Stomach (tissue), 9 donors: ENCODE results near the gene HPGDS. TPM values are rescaled to one million over a fixed set of nuclear protein-coding genes. Genes with fewer than 3 reads are reported as not detected.

Experiments used
- DNase-seq, 2 donors: peaks; one replicate each; pipeline versions ENCODE4 v3.0.0 to v3.0.0-alpha.2; 2013 to 2019
- H3K27ac ChIP-seq, 5 donors: fragments of 200-600 bp in 4 of 5; sonication (generic) in 4 of 5; one replicate each; pipeline ENCODE4 v1.5.1; 2013 to 2019; ENCODE audit warnings: mild to moderate bottlenecking in 1 of 5, moderate library complexity in 1 of 5
- H3K27me3 ChIP-seq, 3 donors: fragments of 200-600 bp; sonication (generic); one replicate each; pipeline ENCODE4 v1.5.1; 2017 to 2019; ENCODE audit warnings: mixed run types in 1 of 3
- H3K36me3 ChIP-seq, 4 donors: fragments of 200-600 bp; sonication (generic); 1 replicate in 3 of 4; 2 replicates in 1 of 4; pipeline ENCODE4 v1.5.1; 2016 to 2019
- H3K4me1 ChIP-seq, 4 donors: fragments of 200-600 bp; sonication (generic); one replicate each; pipeline ENCODE4 v1.5.1; 2016 to 2019
- H3K4me3 ChIP-seq, 4 donors: fragments of 200-600 bp; sonication (generic) in 3 of 4; one replicate each; pipeline ENCODE4 v1.5.1; 2016 to 2019; ENCODE audit warnings: mild to moderate bottlenecking in 1 of 4
- H3K9me3 ChIP-seq, 4 donors: fragments of 200-600 bp; sonication (generic); one replicate each; pipeline ENCODE4 v1.5.1; 2016 to 2019
- CTCF ChIP-seq, 7 experiments: fragments of 450-650 bp in 4 of 7; fragments of 200-600 bp in 3 of 7; sonication (generic) in 3 of 7; IDR thresholded peaks; one replicate each; pipeline ENCODE4 v1.5.1; 2016 to 2019; ENCODE audit warnings: antibody characterized with exemption in 7 of 7, control low read depth in 2 of 7, mild to moderate bottlenecking in 1 of 7
- EP300 ChIP-seq: sonication (generic); formaldehyde crosslinking; IDR thresholded peaks from one replicate; pipeline ENCODE4 v1.6.1; 2017; ENCODE audit warnings: antibody characterized with exemption
- POLR2A ChIP-seq, 4 donors: fragments of 450-650 bp; IDR thresholded peaks; one replicate each; pipeline ENCODE4 v1.6.1; 2016; ENCODE audit warnings: antibody characterized with exemption in 4 of 4, control low read depth in 2 of 4, mild to moderate bottlenecking in 1 of 4, moderate library complexity in 1 of 4
- POLR2AphosphoS5 ChIP-seq, 3 donors: sonication (generic); formaldehyde crosslinking; IDR thresholded peaks; one replicate each; pipeline ENCODE4 v1.6.1; 2016; ENCODE audit warnings: antibody characterized with exemption in 3 of 3
- WGBS, 5 donors: extraction: QIAGEN DNeasy Blood & Tissue Kit in 3 of 5; methylation state at CpG; one replicate each; pipeline versions ENCODE4 v1.1.5 to v1.1.7; 2013 to 2018; 5-methylcytosine and 5-hydroxymethylcytosine counted together
- intact Hi-C: fragments of 100-400 bp; cut with DNase I; formaldehyde crosslinking; loops from one replicate; pipeline ENCODE4 v1.15.1; 2023; ENCODE audit warnings: low total_unique reads
- polyA plus RNA-seq, 3 donors: library from polyadenylated mRNA; stranded (reverse); fragments of 200-250 nt; gene quantifications; one replicate each; pipeline ENCODE4 v1.2.3, GENCODE V29; 2013
- total RNA-seq, 5 donors: library from RNA; depleted of rRNA; stranded (reverse); fragments of >200 nt; gene quantifications; one replicate each; pipeline versions ENCODE4 v1.1.0 to v1.2.3, GENCODE V29; 2014 to 2016
- donor health status: healthy with polysubstance abuse.
- donor health status: Bipolar disorder and iron deficiency.
- donor health status: healthy.

HPGDS gene
- total and polyA plus RNA-seq, 8 donors: 0.30 to 26.4 (median 3.8) TPM; not detected in 2

GRCh38 chr4:94368459-94368858, 25.8 kb upstream of the HPGDS start:
- 84 to 100% (median 92%) methylated on average over 1 of the region's 1 CpG for WGBS, 5 donors
- TF ChIP-seq EP300 (no peak), CTCF (IDR thresholded peaks at IDR 0.05) (no peak), POLR2A (IDR thresholded peaks at IDR 0.05) (no peak), POLR2AphosphoS5 (IDR thresholded peaks at IDR 0.05) (no peak)
- no peak for DNase-seq
- no peaks in the 10 kb centered on the region for H3K4me1 ChIP-seq
- no peak overlapping the region for H3K27ac ChIP-seq
- no peaks in the 10 kb centered on the region for H3K36me3 ChIP-seq
- H3K9me3 ChIP-seq: peaks cover 0 to 9% (median 2%) of the 10 kb centered on the region in 4 donors
- H3K4me3 ChIP-seq: no peak overlapping the region
- intact Hi-C loops: no loop called here
- no peaks in the 10 kb centered on the region for H3K27me3 ChIP-seq

DNA sequence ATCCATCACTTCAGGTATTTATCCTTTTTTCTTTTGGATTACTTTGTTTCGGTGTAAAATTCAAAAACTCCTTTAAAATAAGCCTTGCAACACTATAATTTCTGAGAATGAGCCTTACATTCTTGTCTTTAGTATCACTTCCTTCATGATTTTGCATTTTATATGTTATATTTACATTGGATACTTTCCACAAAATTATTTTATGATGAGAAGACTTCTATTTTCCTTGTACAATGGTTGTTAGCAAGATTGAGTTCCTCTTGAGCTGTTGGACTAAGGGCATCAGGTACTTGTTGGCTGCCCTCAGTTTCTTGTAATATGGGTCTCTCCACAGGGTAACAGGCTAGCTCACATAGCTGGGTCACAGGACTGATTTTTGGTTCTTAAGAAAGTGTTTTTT, 22.7 kb upstream of the HPGDS start:
- Histone ChIP-seq H3K36me3 (no peaks in the 10 kb centered on the region), H3K4me1 (no peaks in the 10 kb centered on the region), H3K27me3 (no peaks in the 10 kb centered on the region), H3K9me3 (peaks cover 0 to 9% (median 2%) of the 10 kb centered on the region in 4 donors), H3K27ac (no peak overlapping the region), H3K4me3 (no peak overlapping the region)
- TF ChIP-seq POLR2AphosphoS5 (IDR thresholded peaks at IDR 0.05) (no peak), POLR2A (IDR thresholded peaks at IDR 0.05) (no peak), EP300 (no peak), CTCF (IDR thresholded peaks at IDR 0.05) (no peak)
- DNase-seq: no peak
- intact Hi-C loops: no loop called here
- 80 to 100% (median 92%) methylated on average over 1 of the region's 1 CpG for WGBS, 5 donors

DNA sequence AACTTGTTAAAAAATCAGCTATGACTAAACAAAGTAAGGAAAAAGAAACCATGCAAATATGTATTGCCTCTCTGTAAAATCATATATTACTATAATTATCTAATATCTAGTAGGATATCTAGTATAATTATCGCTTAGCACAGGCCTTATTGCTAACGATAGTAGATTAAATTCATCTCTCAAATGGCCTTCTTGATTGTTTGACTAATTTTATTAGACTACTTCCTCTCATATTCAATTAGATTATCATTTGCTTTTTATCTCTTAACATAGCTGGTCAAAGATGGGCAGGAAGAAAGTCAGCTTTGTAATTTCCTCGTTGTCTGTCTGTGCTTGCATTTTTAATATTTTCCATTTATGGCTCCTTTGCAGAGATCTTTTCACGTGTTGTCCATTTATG, 21.9 kb upstream of the HPGDS start:
- peaks cover 0 to 9% (median 2%) of the 10 kb centered on the region in 4 donors for H3K9me3 ChIP-seq
- intact Hi-C loops: no loop called here
- TF ChIP-seq CTCF (IDR thresholded peaks at IDR 0.05) (no peak), EP300 (no peak), POLR2AphosphoS5 (IDR thresholded peaks at IDR 0.05) (no peak), POLR2A (IDR thresholded peaks at IDR 0.05) (no peak)
- no peaks in the 10 kb centered on the region for H3K27me3 ChIP-seq
- no peaks in the 10 kb centered on the region for H3K36me3 ChIP-seq
- no peak overlapping the region for H3K4me3 ChIP-seq
- no peak for DNase-seq
- no peaks in the 10 kb centered on the region for H3K4me1 ChIP-seq
- H3K27ac ChIP-seq: no peak overlapping the region
- WGBS, 5 donors: 68 to 77% (median 73%) methylated on average over 4 of the region's 4 CpGs

GRCh38 chr4:94363136-94363655, 20.6 kb upstream of the HPGDS start:
- no peak for TF ChIP-seq CTCF (IDR thresholded peaks at IDR 0.05)
- no peak for TF ChIP-seq POLR2A (IDR thresholded peaks at IDR 0.05)
- no peak for TF ChIP-seq POLR2AphosphoS5 (IDR thresholded peaks at IDR 0.05)
- TF ChIP-seq EP300: no peak
- intact Hi-C loops: no loop called here
- 39 to 64% (median 42%) methylated on average over 4 of the region's 4 CpGs for WGBS, 5 donors
- no peaks in the 10 kb centered on the region for H3K27me3 ChIP-seq
- no peaks in the 10 kb centered on the region for H3K4me1 ChIP-seq
- H3K9me3 ChIP-seq: peaks cover 0 to 9% (median 2%) of the 10 kb centered on the region in 4 donors
- DNase-seq: no peak
- no peak overlapping the region for H3K27ac ChIP-seq
- H3K4me3 ChIP-seq: no peak overlapping the region
- H3K36me3 ChIP-seq: no peaks in the 10 kb centered on the region
